RWPE2 (cell line): ENCODE results near the gene WNK1.

Source experiments
- ATAC-seq: fragments of 200-7000 bp; cut with Tn5 transposase; 3 replicates; pipeline ENCODE4 v1.9.1; 2021; ENCODE audit warnings: low read depth
- DNase-seq: peaks from one replicate; pipeline ENCODE4 v3.0.0-alpha.2; 2020; ENCODE audit warnings: low spot score
- H3K27ac ChIP-seq: fragments of 450-650 bp; 2 replicates; pipeline ENCODE4 v1.5.1; 2017; ENCODE audit warnings: mild to moderate bottlenecking; ENCODE audit not compliant: poor library complexity, severe bottlenecking
- H3K27me3 ChIP-seq: fragments of 250-450 bp; sonication (Bioruptor Pico); 2 replicates; pipeline ENCODE4 v1.5.1; 2021; ENCODE audit warnings: mild to moderate bottlenecking, moderate library complexity; ENCODE audit not compliant: insufficient read depth, poor library complexity, severe bottlenecking
- H3K36me3 ChIP-seq: fragments of 250-450 bp; sonication (Bioruptor Pico); 2 replicates; pipeline ENCODE4 v1.5.1; 2020; ENCODE audit warnings: low read depth, mild to moderate bottlenecking, moderate library complexity
- H3K4me1 ChIP-seq: fragments of 250-450 bp; sonication (Bioruptor Pico); 2 replicates; pipeline ENCODE4 v1.5.1; 2021; ENCODE audit warnings: mild to moderate bottlenecking, moderate library complexity; ENCODE audit not compliant: insufficient read depth, poor library complexity, severe bottlenecking
- H3K4me3 ChIP-seq: fragments of 250-450 bp; sonication (Bioruptor Pico); 2 replicates; pipeline ENCODE4 v1.5.1; 2021; ENCODE audit warnings: mild to moderate bottlenecking, moderate library complexity; ENCODE audit not compliant: severe bottlenecking
- H3K9me3 ChIP-seq: fragments of 250-450 bp; sonication (Bioruptor Pico); 2 replicates; pipeline ENCODE4 v1.5.1; 2021; ENCODE audit warnings: mild to moderate bottlenecking, moderate library complexity; ENCODE audit not compliant: severe bottlenecking
- TF ChIP-seq, protein P1 (sequence below): fragments of 450-650 bp; IDR thresholded peaks from one replicate; pipeline ENCODE4 v1.5.1; 2017; ENCODE audit warnings: mild to moderate bottlenecking, moderate library complexity; ENCODE audit not compliant: poor library complexity, severe bottlenecking

Gene WNK1

DNA sequence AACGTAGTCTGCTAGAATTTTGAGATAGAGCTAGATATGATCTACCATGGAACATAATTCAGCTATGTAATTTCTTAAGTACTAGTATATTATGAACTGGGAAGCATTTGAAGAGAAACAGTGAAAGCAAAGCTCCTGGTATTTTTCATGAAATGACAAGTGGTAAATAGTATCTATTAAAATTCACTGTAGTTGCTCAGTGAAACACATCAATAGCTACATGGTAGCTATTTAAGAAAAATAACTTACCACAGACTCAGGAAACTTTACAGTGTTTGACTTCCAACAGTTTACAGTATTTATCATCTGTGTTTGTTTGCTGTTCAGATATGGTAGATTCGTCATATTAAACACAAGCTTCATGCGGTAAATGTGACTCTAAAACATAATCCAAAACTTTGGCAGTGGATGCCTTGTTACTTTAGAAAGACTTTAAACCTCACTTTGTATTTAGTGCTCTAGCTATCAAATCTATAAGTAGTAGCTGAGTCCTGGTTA lies 25.2 kb downstream of the WNK1 start:
- no peak overlapping the region for H3K4me3 ChIP-seq
- H3K36me3 ChIP-seq: peaks cover 7% of the 10 kb centered on the region
- H3K27me3 ChIP-seq: no peaks in the 10 kb centered on the region
- DNase-seq: no peak
- no peak for ATAC-seq
- peaks cover 45% of the 10 kb centered on the region for H3K4me1 ChIP-seq
- TF ChIP-seq, protein P1, sequence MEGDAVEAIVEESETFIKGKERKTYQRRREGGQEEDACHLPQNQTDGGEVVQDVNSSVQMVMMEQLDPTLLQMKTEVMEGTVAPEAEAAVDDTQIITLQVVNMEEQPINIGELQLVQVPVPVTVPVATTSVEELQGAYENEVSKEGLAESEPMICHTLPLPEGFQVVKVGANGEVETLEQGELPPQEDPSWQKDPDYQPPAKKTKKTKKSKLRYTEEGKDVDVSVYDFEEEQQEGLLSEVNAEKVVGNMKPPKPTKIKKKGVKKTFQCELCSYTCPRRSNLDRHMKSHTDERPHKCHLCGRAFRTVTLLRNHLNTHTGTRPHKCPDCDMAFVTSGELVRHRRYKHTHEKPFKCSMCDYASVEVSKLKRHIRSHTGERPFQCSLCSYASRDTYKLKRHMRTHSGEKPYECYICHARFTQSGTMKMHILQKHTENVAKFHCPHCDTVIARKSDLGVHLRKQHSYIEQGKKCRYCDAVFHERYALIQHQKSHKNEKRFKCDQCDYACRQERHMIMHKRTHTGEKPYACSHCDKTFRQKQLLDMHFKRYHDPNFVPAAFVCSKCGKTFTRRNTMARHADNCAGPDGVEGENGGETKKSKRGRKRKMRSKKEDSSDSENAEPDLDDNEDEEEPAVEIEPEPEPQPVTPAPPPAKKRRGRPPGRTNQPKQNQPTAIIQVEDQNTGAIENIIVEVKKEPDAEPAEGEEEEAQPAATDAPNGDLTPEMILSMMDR: no peak
- no peak overlapping the region for H3K27ac ChIP-seq
- H3K9me3 ChIP-seq: no peaks in the 10 kb centered on the region

DNA sequence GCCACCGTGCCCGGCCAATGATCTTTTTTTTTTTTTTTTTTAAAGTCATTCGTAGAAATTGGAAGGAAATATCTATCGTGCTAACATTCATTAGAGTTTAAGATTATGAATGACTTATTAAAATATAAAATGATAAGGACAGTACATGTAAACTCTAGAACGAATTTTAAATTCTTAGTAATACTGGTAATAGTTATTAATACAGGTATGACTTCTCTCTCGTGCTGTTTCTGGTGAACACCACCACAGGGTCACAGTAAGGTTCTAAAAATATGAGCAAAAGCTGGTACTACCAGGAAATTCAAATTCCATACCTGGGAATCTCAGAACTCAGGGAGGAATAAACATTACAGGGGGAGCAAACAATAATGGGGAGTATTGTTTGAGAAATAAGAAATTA lies 26.2 kb downstream of the WNK1 start:
- Histone ChIP-seq H3K36me3 (peaks cover 7% of the 10 kb centered on the region; the same call in 1 of the 2 replicates), H3K4me1 (peaks cover 39% of the 10 kb centered on the region), H3K27ac (no peak overlapping the region), H3K4me3 (no peak overlapping the region), H3K27me3 (no peaks in the 10 kb centered on the region), H3K9me3 (no peaks in the 10 kb centered on the region)
- TF ChIP-seq, protein P1: no peak
- ATAC-seq (no peak), DNase-seq (no peak)

DNA sequence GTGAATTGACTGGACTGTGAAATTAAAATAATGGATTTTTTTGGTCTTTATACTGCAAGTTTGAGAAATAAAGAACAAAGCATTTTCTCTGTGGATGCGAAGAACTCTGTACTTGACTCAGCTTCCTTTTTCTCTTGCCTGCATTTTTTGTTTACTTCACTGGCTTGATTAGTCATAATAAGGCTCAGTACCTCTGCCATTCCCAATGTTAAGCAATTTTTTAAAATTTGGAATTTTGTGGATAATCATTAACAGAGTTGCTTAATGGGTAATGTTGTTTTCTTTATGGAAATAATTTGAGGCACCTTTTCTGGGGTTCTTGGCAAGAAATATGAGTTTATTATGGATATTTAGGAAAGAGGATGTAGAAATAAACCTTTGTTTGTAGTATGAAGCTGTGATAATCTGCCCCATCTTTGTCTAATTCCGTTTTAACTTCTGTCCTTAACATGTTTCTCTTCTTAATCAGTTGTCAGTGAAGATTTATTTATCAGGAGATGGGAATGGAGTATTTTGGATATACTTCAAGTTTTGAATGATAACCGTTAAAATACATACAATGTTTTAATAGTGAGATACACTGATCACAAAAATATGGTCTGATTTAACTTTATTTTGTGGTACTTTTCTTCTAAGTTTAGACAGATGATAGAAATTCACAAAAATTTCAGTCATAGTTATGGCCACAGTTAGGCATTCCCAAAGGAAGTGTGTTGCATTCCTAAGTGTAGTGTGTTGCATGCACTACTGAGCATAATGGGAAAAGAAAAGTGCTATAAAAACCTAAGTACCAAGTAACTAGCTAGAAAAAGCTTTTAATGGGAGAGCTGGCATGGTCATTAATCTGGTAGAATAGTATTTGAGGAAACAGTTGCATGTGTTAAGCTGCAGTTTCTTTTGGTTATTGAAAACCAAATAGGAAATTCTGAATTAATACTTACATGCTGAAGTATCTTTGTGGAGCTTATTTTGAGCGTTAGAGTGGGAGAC lies 27.7 kb downstream of the WNK1 start:
- peak overlapping the region; percentile 33 for H3K27ac ChIP-seq
- no peaks in the 10 kb centered on the region for H3K27me3 ChIP-seq
- DNase-seq: no peak
- TF ChIP-seq, protein P1: no peak
- peaks cover 31% of the 10 kb centered on the region for H3K4me1 ChIP-seq
- peaks cover 2% of the 10 kb centered on the region; the same call in 1 of the 2 replicates for H3K36me3 ChIP-seq
- no peaks in the 10 kb centered on the region for H3K9me3 ChIP-seq
- H3K4me3 ChIP-seq: no peak overlapping the region
- peak; percentile 64; the same call in 1 of the 3 replicates for ATAC-seq

DNA sequence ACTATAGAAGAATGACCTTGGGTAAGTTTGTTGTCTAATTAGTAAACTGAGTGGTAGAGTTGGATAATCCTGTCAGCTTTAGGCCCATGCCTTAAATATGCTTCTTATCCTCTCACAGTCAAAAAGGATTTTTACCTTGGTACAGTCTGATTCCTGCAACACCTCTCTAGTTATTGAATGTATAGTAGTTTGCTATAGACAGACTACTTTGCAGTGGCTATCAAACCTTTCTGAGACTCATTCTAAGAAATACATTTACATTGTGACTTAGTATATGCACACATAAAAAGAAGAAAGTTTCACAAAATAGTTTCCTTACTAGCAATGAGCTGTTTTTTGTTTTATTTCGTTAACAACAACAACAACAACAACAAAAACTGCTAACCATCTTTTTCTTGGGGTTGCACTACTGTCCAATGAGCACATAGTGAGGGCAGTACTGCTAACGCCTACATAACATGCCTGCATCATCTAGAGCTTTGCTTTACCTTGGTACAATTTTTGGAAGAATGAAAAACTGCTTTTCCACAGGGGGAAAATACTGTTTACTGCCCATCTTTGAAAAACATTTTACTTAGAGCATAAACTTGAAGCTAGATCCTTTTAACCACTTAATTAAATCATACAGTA lies 28.5 kb downstream of the WNK1 start:
- H3K4me1 ChIP-seq: peaks cover 31% of the 10 kb centered on the region
- ATAC-seq (no peak), DNase-seq (no peak)
- no peak overlapping the region for H3K4me3 ChIP-seq
- H3K9me3 ChIP-seq: no peaks in the 10 kb centered on the region
- TF ChIP-seq, protein P1: no peak
- no peaks in the 10 kb centered on the region for H3K36me3 ChIP-seq
- no peaks in the 10 kb centered on the region for H3K27me3 ChIP-seq
- no peak overlapping the region for H3K27ac ChIP-seq
